IMR-90 (cell line): Measurements from ENCODE around the gene PTPRF. TPM values are rescaled to one million over a fixed set of nuclear protein-coding genes. Genes with fewer than 3 reads are reported as not detected.

ENCODE experiments used
- ATAC-seq: fragments of 200-7000 bp; cut with Tn5 transposase; 2 replicates; pipeline ENCODE4 v1.9.1; 2020; ENCODE audit warnings: low read depth, mild to moderate bottlenecking, moderate library complexity
- BruUV-seq: library from RNA; stranded (reverse); fragments of 400-500 nt; replicated peaks from 2 replicates; lab custom pipeline; 2021; lab: Mats Ljungman, UMichigan
- CTCF ChIA-PET: fragments of 300-600 bp; formaldehyde crosslinking; extraction: SDS; loops from one replicate; lab custom pipeline; 2021; ENCODE audit warnings: antibody characterized with exemption; lab: Yijun Ruan, JAX
- POLR2A ChIA-PET: fragments of 300-600 bp; sonication (Branson Sonifier 250); formaldehyde crosslinking; loops from one replicate; lab custom pipeline; 2022; ENCODE audit warnings: antibody characterized with exemption; ENCODE audit not compliant: unreplicated experiment; lab: Charles Lee
- DNase-seq: peaks from one replicate; pipeline ENCODE4 v3.0.0; 2013
- H2AFZ ChIP-seq: replicated peaks from 2 replicates; pipeline ENCODE3; 2013; ENCODE audit warnings: low read length, mild to moderate bottlenecking; ENCODE audit not compliant: poor library complexity
- H2AK5ac ChIP-seq: 2 replicates; pipeline ENCODE4 v1.6.1; 2013; ENCODE audit warnings: low read depth, low read length, inconsistent platforms
- H2AK9ac ChIP-seq: replicated peaks from 2 replicates; pipeline ENCODE3; 2013; ENCODE audit warnings: mild to moderate bottlenecking, low read depth, low read length, moderate library complexity; ENCODE audit not compliant: poor library complexity
- H2BK120ac ChIP-seq: 2 replicates; pipeline ENCODE4 v1.6.1; 2013; ENCODE audit warnings: low read depth, low read length, inconsistent platforms
- H2BK15ac ChIP-seq: 3 replicates; pipeline ENCODE4 v1.6.1; 2013; ENCODE audit warnings: low read depth, low read length, inconsistent platforms
- H2BK20ac ChIP-seq: 2 replicates; pipeline ENCODE4 v1.6.1; 2013; ENCODE audit warnings: low read depth, mild to moderate bottlenecking, inconsistent platforms, low read length, moderate library complexity
- H2BK5ac ChIP-seq: 2 replicates; pipeline ENCODE4 v1.6.1; 2013; ENCODE audit warnings: mild to moderate bottlenecking, low read depth, low read length, inconsistent platforms; ENCODE audit not compliant: poor library complexity, severe bottlenecking
- H3K14ac ChIP-seq: replicated peaks from 2 replicates; pipeline ENCODE4 v1.6.1; 2013; ENCODE audit warnings: low read depth, low read length, inconsistent platforms
- H3K18ac ChIP-seq: 2 replicates; pipeline ENCODE4 v1.6.1; 2013; ENCODE audit warnings: low read depth, low read length, control low read depth
- H3K23ac ChIP-seq: 2 replicates; pipeline ENCODE4 v1.6.1; 2013; ENCODE audit warnings: low read depth, low read length, inconsistent platforms
- H3K27ac ChIP-seq: 2 replicates; pipeline ENCODE4 v1.5.1; 2013; ENCODE audit warnings: mild to moderate bottlenecking, control low read depth, low read length; ENCODE audit not compliant: insufficient read depth
- H3K27me3 ChIP-seq: 2 replicates; pipeline ENCODE4 v1.6.1; 2013; ENCODE audit warnings: low read length; ENCODE audit not compliant: control insufficient read depth, insufficient read depth
- H3K36me3 ChIP-seq: 2 replicates; pipeline ENCODE4 v1.6.1; 2013; ENCODE audit warnings: low read length, mixed read lengths; ENCODE audit not compliant: control insufficient read depth, insufficient read depth
- H3K4ac ChIP-seq: 2 replicates; pipeline ENCODE4 v1.6.1; 2013; ENCODE audit warnings: low read depth, low read length, inconsistent platforms
- H3K4me1 ChIP-seq: 2 replicates; pipeline ENCODE4 v1.6.1; 2013; ENCODE audit warnings: low read length, mixed read lengths; ENCODE audit not compliant: control insufficient read depth, insufficient read depth
- H3K4me2 ChIP-seq: 2 replicates; pipeline ENCODE4 v1.6.1; 2013; ENCODE audit warnings: low read depth, mild to moderate bottlenecking, control low read depth, low read length, moderate library complexity
- H3K4me3 ChIP-seq: 2 replicates; pipeline ENCODE4 v1.5.1; 2013; ENCODE audit warnings: low read depth, mild to moderate bottlenecking, control low read depth, low read length, moderate library complexity; ENCODE audit not compliant: insufficient read depth
- H3K56ac ChIP-seq: 2 replicates; pipeline ENCODE4 v1.6.1; 2013; ENCODE audit warnings: low read length, inconsistent platforms; ENCODE audit not compliant: insufficient read depth; ENCODE audit errors: extremely low read depth
- H3K79me1 ChIP-seq, 2 experiments: 2 replicates each; pipeline ENCODE4 v1.6.1; 2013; ENCODE audit warnings: low read length in 2 of 2, inconsistent platforms in 1 of 2, low read depth in 1 of 2
- H3K9ac ChIP-seq: 2 replicates; pipeline ENCODE4 v1.6.1; 2013; ENCODE audit warnings: low read depth, low read length, control low read depth
- H3K9me1 ChIP-seq: 2 replicates; pipeline ENCODE4 v1.6.1; 2013; ENCODE audit warnings: low read length, inconsistent platforms; ENCODE audit not compliant: insufficient read depth
- H3K9me3 ChIP-seq: 2 replicates; pipeline ENCODE4 v1.6.1; 2013; ENCODE audit warnings: low read length; ENCODE audit not compliant: control insufficient read depth, insufficient read depth
- H4K20me1 ChIP-seq: 2 replicates; pipeline ENCODE4 v1.6.1; 2013; ENCODE audit warnings: low read length, inconsistent platforms; ENCODE audit not compliant: insufficient read depth
- H4K5ac ChIP-seq: 2 replicates; pipeline ENCODE4 v1.6.1; 2013; ENCODE audit warnings: mild to moderate bottlenecking, low read depth, low read length, control low read depth
- H4K8ac ChIP-seq, 2 experiments: 2 replicates each; pipeline ENCODE4 v1.6.1; 2013; ENCODE audit warnings: low read depth in 2 of 2, low read length in 2 of 2, control low read depth in 1 of 2, inconsistent platforms in 1 of 2
- H4K91ac ChIP-seq: 2 replicates; pipeline ENCODE4 v1.6.1; 2013; ENCODE audit warnings: low read depth, low read length, inconsistent platforms; ENCODE audit not compliant: insufficient read depth
- CHD1 ChIP-seq: IDR thresholded peaks from 2 replicates; pipeline ENCODE4 v1.6.1; 2012; ENCODE audit warnings: low read depth, low read length, improper control_type of control experiment
- MAZ ChIP-seq: IDR thresholded peaks from 2 replicates; pipeline ENCODE4 v1.6.1; 2012; ENCODE audit warnings: low read depth, mild to moderate bottlenecking, low read length, improper control_type of control experiment, moderate library complexity, borderline replicate concordance
- RAD21 ChIP-seq: IDR thresholded peaks from 2 replicates; pipeline ENCODE4 v1.6.1; 2012; ENCODE audit warnings: low read length, improper control_type of control experiment
- WGBS, 2 experiments: methylation state at CpG; one replicate each; pipeline versions ENCODE4 v1.1.5 to v1.1.7; 2013; ENCODE audit warnings: missing lambda C conversion rate in 2 of 2; ENCODE audit not compliant: insufficient read length in 1 of 2; ENCODE audit errors: extremely low coverage in 2 of 2; 5-methylcytosine and 5-hydroxymethylcytosine counted together
- dilution Hi-C: fragments of 300-500 bp; cut with HindIII; formaldehyde crosslinking; loops from one replicate; pipeline ENCODE4 v1.14.3; 2018; ENCODE audit warnings: low sequenced_read_pairs; ENCODE audit not compliant: unreplicated experiment
- in situ Hi-C: fragments of 300-500 bp; cut with MboI; formaldehyde crosslinking; loops from 3 replicates; pipeline ENCODE4 v1.14.3; 2019; ENCODE audit warnings: low sequenced_read_pairs, inconsistent platforms, mixed read lengths
- intact Hi-C: fragments of 100-400 bp; cut with micrococcal nuclease; formaldehyde crosslinking; loops from 2 replicates; pipeline ENCODE4 v1.10.0; 2022
- polyA plus RNA-seq, 3 experiments: library from polyadenylated mRNA; depleted of rRNA; stranded (reverse); fragments of >200 nt; gene quantifications; 2 replicates each; pipeline ENCODE4 v1.2.3, GENCODE V29; 2012; ENCODE audit warnings: low replicate concordance in 1 of 3
- total RNA-seq: library from RNA; depleted of rRNA; stranded (reverse); fragments of >200 nt; gene quantifications from 2 replicates; pipeline ENCODE4 v1.2.3, GENCODE V29; 2012
- TF ChIP-seq, protein P1 (sequence below): fragments of 150-350 bp; IDR thresholded peaks from 2 replicates; pipeline ENCODE4 v1.6.1; 2016; ENCODE audit warnings: low read depth, mild to moderate bottlenecking, low read length, moderate library complexity, borderline replicate concordance
- TF ChIP-seq, protein P2 (sequence below): fragments of 150-350 bp; IDR thresholded peaks from 2 replicates; pipeline ENCODE4 v1.6.1; 2017; ENCODE audit warnings: mild to moderate bottlenecking, antibody characterized with exemption, low read length, low read depth
- TF ChIP-seq, protein P3 (sequence below): conservative IDR thresholded peaks from 2 replicates; pipeline ENCODE4 v1.5.1; 2012; ENCODE audit warnings: mild to moderate bottlenecking, low read depth, low read length, improper control_type of control experiment

The PTPRF gene
- total and polyA plus RNA-seq, 2 of the 4 experiments (the other 2 are of a cell fraction), result 25.8 to 92.3 TPM

DNA sequence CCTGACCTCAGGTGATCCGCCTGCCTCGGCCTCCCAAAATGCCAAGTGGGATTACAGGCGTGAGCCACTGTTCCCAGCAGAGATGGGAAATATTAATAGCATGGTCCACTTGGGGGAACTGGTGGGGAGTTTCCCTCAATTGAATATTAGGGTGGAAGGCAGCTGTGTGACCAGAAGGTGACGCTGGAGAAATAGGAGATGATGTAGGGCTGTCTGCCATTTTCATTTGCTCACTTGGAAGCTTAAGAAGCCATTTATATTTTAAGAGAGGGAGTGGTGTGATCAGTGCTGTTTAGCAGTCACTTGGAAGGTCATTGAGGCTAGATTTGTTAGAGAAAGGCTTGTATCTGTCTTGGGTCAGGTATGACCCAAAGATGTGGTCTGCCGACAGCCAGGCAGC, 139.2 kb downstream of the PTPRF start:
- no peak overlapping the region for H3K4me2 ChIP-seq
- no peak overlapping the region for H2AK5ac ChIP-seq
- H3K79me1 ChIP-seq, result peaks cover 21 to 33% of the 10 kb centered on the region in 2 experiments; a peak in 3 of 4 replicates
- H3K27ac ChIP-seq, result no peak overlapping the region
- no peak overlapping the region for H3K18ac ChIP-seq
- WGBS, 2 experiments, result 92% methylated on average over 1 of the region's 5 CpGs; no CpG with 5 or more reads in 1 of the 2 experiments
- H3K4me1 ChIP-seq, result peaks cover 3% of the 10 kb centered on the region
- H3K9me1 ChIP-seq, result peaks cover 6% of the 10 kb centered on the region
- H4K91ac ChIP-seq, result no peak overlapping the region
- H3K14ac ChIP-seq, result no peak overlapping the region
- no peak overlapping the region for H4K8ac ChIP-seq
- in situ Hi-C loops (no loop called here), intact Hi-C loops (no loop called here), dilution Hi-C loops (no loop called here)
- no peaks in the 10 kb centered on the region for H3K9me3 ChIP-seq
- H2AK9ac ChIP-seq, result no peak overlapping the region
- ATAC-seq, result no peak
- no peak overlapping the region for H3K4me3 ChIP-seq
- no peak overlapping the region for H2BK20ac ChIP-seq
- H3K23ac ChIP-seq, result no peak overlapping the region
- H4K5ac ChIP-seq, result no peak overlapping the region
- no peak overlapping the region for H3K4ac ChIP-seq
- POLR2A ChIA-PET, result no interaction called here
- DNase-seq, result no peak
- H3K56ac ChIP-seq, result no peak overlapping the region
- peaks cover 16% of the 10 kb centered on the region for H4K20me1 ChIP-seq
- H2BK120ac ChIP-seq, result no peak overlapping the region
- CTCF ChIA-PET, result no interaction called here
- BruUV-seq, result no TSS peak
- no peak overlapping the region for H3K9ac ChIP-seq
- no peak overlapping the region for H2BK15ac ChIP-seq
- H2BK5ac ChIP-seq, result no peak overlapping the region
- TF ChIP-seq, protein P1, sequence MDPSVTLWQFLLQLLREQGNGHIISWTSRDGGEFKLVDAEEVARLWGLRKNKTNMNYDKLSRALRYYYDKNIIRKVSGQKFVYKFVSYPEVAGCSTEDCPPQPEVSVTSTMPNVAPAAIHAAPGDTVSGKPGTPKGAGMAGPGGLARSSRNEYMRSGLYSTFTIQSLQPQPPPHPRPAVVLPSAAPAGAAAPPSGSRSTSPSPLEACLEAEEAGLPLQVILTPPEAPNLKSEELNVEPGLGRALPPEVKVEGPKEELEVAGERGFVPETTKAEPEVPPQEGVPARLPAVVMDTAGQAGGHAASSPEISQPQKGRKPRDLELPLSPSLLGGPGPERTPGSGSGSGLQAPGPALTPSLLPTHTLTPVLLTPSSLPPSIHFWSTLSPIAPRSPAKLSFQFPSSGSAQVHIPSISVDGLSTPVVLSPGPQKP, result no peak
- TF ChIP-seq, protein P2, sequence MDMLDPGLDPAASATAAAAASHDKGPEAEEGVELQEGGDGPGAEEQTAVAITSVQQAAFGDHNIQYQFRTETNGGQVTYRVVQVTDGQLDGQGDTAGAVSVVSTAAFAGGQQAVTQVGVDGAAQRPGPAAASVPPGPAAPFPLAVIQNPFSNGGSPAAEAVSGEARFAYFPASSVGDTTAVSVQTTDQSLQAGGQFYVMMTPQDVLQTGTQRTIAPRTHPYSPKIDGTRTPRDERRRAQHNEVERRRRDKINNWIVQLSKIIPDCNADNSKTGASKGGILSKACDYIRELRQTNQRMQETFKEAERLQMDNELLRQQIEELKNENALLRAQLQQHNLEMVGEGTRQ, result no peak
- TF ChIP-seq RAD21, result no peak
- no peak for TF ChIP-seq MAZ
- TF ChIP-seq, protein P3, sequence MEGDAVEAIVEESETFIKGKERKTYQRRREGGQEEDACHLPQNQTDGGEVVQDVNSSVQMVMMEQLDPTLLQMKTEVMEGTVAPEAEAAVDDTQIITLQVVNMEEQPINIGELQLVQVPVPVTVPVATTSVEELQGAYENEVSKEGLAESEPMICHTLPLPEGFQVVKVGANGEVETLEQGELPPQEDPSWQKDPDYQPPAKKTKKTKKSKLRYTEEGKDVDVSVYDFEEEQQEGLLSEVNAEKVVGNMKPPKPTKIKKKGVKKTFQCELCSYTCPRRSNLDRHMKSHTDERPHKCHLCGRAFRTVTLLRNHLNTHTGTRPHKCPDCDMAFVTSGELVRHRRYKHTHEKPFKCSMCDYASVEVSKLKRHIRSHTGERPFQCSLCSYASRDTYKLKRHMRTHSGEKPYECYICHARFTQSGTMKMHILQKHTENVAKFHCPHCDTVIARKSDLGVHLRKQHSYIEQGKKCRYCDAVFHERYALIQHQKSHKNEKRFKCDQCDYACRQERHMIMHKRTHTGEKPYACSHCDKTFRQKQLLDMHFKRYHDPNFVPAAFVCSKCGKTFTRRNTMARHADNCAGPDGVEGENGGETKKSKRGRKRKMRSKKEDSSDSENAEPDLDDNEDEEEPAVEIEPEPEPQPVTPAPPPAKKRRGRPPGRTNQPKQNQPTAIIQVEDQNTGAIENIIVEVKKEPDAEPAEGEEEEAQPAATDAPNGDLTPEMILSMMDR, result no peak
- no peak for TF ChIP-seq CHD1
- no peaks in the 10 kb centered on the region for H3K27me3 ChIP-seq
- H2AFZ ChIP-seq, result no peak overlapping the region
- peaks cover 74% of the 10 kb centered on the region for H3K36me3 ChIP-seq
